HG03064 (cell line): Measurements from ENCODE around the gene LAIR1.
"Not testable (repeated sequence)": the region's sequence is repeated elsewhere in the genome, so short reads cannot be mapped to it uniquely, and the experiment has no call there.

Source experiments
- ATAC-seq: cut with Tn5 transposase; IDR thresholded peaks from one replicate; pipeline ENCODE4 v1.9.1; 2021; ENCODE audit warnings: low read depth; ENCODE audit not compliant: unreplicated experiment

LAIR1 gene

DNA sequence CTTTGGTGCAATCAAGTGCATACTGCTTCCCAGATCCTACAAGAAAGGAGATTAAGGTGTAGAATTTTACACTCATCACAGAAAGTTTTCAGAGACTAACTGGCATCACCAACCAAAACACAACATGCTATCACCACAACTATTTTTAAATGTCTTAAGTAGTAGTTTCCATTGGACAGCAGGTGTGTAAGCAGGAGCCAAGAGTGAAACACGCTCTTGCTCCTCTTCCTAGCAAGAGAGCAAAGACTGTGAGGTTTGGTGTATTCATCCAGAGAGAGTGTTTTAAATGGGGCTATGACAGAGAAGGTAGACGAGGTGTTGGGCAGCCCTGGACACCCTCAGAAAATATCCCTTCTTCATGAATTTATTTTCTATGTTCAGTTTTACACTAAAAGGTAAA is 13.3 kb downstream of the LAIR1 start:
- no peak for ATAC-seq

DNA sequence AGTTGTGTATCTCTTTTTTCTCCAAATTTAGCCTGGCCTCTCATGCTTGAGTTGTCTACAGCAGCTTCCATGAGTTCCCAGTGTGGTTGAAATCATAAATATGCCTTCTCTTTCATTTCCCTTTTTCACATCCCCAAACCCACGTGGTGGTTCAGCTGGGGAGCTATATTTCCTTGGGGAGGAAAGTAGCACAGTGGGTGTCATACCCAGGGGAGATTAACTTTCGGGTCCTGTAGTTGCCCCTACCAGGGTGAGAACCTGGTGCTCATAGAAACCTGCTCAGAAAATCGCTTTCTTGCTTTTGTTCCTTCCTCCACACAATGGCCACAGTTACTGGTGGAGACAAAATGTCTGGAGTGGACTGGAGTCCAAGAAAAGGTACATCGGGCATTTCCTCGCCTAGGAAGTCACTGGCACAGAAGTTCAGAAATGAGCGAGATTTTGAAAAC is 18.8 kb downstream of the LAIR1 start:
- no peak for ATAC-seq

DNA sequence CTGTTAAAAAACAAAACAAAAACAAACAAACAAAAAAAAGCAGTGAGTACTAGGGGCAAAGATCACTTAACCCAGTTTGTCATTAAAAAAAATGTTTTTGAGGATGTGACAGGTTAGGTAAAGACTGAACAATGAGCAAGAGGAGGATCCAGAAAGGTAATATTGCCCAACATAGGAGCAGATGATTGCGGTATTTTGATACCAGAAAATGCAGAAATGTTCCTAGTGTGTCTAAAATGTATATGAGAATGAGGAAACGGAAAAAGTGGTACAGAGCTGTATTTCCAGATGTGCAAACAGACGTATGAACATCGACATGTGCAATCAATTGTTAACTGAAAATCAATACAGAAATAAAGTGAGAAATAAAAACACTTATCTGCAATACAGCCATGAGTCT is 20.9 kb downstream of the LAIR1 start:
- no peak for ATAC-seq

DNA sequence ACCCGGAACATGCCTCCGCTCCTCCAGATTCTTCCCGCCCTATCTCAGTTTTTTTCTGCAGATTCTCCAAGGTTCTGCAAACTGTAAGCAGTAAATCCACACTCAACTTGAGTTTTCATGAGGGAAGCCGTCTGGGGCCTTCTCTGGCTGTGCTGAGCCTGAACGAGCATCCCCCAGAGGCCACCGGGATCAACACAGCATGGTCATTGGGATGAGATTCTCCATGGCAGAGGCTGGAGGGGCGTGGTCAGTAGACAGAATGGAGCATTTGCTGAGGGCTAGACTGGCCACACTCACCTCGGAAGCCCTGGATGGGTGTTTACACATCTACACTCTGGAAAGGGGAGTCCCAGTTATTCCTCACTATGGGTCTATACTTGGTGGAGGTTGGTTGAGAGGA is 23.4 kb downstream of the LAIR1 start:
- ATAC-seq = no peak

DNA sequence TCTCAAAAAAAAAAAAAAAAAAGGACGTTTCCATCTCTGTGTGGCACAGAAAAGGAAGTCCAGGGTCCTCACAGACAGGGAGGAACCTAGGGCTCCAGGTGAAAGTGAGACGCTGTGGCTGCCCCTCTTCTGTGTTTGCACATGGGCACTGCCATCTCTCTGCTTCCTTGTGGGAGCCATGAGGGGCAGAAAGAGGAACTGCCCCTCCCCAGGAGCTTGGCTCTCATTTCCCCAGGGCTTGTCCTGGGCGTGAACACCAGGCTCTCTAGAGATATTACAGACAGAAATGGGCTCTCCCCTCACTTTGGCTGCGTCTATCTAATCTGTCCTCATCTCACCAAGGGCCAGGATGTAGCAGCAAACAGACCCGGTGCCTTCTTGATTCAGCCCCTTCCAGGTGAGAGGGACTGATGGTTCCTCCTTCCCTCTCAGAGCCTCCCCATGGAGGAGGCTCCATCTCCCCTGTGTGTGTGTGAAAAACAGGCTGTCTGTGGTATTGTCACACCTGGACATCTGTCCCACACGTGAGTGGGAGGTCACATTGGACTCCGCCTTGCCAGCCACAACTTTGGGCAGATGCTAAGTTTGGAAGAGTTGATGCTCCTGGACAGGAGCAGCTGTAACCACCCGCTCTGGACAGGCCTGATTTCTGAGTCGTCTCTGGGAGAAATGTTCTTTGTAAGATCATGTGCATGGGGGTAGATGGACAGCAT is 24.9 kb downstream of the LAIR1 start:
- no peak for ATAC-seq

DNA sequence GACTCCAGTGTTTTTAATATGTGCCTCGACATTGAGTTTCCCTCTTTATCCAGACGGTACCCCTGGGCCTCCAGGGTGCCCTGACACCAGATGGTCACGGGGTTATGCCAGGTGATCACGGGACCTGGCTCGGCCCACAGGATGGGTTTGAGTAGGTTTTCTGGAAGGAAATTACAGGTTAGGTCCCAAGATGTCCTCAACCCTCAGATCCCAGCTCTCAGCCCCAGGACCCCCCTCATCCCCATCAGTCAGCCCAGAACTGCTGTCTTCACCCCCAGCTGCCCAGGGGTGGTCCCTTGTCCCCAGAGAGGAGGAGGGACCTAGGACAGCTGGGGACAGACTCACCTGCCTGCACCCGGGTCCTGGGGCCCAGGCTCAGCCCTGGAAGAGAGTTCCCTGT is 26.2 kb downstream of the LAIR1 start:
- no peak for ATAC-seq

DNA sequence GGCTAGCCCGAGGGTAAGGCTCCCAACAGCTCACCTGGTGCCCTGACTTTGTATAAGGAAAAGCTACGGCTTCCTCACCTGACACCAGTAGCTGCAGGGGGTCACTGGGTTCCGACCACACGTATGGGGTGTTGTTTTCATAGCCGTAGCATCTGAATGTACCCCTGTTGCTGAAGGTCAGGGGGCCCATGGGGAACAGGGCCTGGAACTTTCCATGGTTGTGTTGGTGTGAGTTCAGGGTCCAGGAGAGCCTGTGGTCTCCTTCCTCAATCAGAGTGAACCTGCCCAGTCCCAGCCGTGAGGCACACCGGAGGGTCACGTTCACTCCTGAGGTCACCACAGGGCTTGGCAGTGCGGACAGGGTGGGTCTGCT is 26.9 kb downstream of the LAIR1 start:
- no peak for ATAC-seq

DNA sequence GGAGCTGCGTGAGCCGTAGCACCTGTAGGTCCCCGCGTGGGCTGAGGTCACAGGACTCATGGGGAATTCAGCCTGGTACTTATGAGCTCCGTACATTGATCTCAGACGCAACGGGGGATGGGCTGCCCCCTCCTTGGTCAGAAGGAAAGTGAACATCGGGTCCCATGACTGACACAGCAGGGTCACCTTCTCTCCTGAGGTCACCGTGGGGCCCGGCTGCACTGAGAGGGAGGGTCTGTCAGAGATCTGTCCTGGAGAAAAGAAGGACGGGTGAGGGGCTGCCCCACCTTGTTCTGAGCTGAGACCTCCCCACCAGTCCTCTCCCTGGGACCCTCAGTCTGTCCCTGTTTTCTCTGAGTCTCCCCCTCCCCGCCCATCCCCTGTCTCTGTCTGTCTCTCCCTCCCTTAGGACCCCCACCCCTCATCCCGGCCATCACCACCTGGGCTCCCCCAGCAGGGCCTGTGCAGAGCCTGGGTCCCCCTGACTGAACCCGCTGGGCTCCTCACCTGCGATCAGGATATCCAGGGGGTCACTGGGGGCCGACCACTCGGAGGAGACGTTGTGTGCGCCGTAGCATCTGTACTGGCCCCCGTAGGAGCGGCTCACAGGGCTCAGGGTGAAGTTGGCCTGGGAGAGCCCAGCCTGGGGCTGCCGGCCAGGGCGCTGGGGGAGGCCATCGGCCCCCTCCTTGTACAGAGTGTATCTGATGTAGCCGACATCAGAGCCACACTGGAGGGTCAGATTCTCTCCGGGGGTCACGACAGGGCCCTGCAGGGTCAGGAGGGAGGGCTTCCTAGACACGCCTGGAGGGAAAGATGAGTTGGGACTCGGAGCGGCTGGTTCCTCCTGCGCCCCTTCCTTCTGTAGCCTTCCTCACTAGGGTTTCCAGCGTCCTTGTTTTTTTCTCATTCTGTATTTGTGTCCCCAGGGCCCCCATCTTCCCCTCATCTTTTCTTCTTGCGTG is 27.6 kb downstream of the LAIR1 start:
- no peak for ATAC-seq

DNA sequence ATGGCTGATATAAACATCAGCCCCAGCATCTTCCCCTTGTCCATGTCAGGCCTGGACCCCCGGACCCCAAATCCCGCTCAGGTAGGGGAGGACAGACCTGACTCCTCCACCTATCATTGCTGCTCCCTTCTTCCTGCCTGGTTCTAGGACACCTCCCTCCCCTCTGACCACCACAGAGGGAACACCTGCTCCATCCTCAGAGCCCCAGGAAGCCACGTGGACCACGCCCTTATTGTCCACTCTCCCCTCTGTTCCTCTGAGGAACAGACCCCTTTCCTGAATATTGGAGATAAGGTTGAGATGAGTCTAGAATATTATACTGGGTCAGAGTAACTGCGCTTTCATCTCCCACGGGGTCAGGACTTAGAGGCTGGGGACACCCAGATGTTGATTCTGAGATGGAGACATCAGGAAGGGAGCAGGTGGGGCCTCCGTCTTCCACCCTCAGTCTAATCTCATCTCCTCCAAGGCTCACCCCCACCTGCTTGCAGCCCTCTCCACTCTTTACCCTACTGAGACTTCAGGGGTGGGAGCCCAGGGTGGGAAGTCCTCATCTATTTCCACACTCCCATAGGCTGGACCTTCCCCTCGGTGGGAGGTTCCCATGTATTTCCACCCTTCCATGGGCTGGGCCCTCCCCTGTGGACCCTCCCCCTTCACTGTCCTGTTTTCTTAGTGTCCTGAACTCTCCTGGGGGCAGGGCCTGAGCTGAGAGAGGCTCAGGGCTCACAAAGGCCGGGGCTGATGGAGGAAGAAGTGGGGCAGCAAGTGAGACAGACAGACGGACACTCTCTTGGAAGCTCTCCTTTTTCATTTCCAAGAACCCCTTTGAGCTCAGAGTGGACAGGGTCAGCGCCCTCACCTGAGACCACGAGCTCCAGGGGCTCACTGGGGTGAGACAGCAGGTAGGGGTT is 28.5 kb downstream of the LAIR1 start:
- no peak for ATAC-seq

DNA sequence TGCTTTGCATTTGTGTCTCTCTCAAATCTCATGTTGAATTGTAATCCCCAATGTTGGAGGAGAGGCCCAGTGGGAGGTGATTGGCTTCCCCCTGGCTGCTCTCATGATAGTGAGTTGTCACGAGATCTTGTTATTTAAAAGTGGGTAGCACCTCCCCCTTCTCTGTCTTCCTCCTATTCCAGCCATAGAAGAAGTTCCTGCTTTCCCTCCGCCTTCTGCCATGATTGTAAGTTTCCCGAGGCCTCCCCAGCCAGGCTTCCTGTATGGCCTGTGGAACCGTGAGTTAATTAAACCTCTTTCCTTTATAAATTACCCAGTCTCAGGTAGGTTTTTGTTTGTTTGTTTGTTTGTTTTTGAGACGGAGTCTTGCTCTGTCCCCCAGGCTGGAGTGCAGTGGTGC is 29.6 kb downstream of the LAIR1 start:
- ATAC-seq = no peak

DNA sequence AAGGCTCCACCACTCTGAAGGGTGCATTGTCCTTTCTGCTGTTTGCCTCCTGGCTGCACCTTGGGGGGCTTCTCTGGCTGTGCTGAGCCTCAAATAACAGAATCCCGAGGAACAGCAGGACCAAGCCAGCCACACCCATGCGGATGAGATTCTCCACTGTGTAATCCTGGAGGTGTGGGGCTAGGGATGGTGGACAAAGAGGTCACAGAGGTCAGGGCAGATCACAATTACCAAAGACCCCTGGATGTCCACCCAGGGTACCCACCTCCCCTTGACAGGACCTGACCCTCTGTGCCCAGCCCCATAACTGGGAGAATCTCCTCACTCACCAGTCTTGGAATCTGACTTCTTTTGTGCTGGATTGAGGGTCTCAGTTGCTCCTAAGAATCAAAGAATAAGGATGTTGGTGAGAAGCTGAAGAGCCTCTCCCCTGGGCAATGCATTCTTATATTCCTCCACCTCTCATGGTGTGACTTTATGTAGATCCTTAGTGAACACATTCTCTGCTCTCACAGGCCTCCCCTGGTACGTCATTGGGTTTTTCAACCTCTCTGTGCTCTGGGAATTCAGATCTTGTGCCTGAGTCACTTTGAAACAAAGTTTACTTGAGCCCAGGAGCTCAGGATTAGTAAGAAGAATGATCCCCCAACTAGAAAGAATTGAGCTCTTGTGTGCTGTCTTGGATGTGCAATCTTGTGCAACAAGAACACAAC is 31.0 kb downstream of the LAIR1 start:
- ATAC-seq = no peak

DNA sequence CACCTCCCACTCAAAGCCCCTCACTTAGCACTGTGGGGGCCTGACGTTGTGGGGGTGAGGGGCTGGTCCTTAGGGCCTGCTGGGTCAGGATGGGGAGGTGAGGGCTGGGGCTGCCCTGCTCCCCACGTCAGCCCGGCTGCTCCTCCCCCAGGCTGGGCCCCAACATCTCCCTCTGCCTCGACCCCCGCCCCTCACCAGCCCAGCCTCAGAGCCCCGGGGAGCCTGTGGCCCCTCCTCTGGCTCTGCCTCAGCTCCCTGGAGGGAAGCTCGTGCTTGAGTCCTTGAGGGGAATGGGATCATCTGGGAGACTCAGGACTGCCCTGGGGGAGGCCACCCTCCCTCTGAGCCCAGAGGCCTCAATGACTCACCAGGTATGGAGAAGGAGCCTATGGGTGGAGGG is 32.6 kb downstream of the LAIR1 start:
- ATAC-seq = no peak

DNA sequence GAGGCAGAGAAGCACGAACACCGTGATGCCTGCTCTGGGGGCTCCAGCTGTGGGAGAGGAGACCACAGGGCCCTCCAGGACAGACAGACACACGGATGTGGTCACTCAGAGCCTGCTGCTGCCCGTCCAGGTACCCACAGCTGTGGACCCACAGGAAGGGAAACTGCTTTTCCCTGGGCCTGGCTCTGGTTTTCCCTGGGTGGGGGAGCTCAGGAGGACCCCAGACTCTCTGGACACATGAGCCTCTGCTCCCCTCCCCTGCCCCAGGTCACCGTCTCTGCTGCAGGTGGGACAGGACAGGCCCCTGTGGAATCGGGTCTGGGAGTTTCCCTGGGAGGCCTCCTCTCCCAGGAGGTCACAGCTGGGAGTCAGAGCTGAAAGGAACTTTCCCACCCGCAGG is 33.1 kb downstream of the LAIR1 start:
- no peak for ATAC-seq

DNA sequence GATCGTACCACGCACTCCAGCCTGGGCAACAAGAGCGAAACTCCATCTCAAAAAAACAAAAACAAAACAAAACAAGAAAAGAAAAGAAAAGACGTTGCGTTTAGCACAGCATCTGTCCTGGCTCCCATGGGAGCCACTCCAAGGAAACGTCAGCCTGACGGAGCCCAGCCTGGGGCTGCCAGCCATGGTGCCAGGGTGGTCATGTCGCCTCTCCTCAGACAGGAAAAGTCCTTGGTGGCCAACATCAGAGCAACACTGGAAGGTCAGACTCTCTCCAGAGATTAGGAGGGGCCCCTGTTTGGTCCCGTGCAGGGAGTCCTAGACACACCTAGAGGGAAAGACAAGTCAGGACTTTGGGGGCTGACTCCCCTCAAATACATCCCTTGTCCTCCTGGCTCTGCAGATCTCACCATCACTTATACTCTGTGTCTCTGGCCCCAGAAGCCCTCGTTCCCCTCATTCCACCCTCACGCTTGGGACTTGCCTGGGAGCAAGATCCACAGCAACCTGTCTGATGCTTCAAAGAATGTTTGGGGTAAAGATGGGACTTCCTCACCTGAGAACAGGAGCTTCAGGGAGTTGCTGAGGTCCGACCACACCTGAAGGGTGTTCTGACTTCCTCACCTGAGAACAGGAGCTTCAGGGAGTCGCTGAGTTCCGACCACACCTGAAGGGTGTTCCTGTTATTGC is 35.1 kb downstream of the LAIR1 start:
- no peak for ATAC-seq

DNA sequence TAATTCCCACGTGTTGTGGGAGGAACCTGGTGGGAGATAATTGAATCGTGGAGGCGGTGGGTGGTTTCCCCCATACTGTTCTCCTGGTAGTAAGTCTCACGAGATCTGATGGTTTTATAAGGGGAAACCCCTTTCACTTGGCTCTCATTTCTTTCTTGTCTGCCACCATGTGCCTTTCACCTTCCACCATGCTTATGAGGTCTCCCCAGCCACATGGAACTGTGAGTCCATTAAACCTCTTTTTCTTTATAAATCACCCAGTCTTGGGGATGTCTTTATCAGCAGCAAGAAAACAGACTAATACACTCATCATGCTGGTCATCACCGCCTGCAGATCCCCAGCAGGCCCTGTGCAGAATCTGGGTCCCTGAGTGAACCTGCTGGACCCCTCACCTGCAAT is 36.0 kb downstream of the LAIR1 start:
- ATAC-seq = not testable (repeated sequence)

DNA sequence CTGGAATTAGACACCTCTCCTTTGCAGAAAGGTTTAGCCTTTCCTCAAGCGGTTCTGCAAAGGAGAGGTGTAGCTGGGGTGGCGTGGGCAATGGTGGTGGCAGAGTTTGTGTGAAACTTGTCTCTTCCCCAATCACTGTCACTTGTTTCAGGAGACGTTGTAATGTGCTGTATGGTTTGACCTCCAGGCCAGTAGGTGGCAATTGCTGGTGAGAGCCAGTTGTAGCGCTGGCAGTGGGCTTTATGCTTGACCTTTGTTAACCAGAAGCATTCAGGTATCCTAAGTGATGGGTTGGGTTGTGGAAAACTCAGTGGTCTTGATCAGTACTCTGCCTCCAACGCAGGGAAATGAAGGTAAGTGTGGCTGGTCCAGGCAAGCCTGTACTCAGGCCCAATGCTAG is 39.1 kb downstream of the LAIR1 start:
- no peak for ATAC-seq

DNA sequence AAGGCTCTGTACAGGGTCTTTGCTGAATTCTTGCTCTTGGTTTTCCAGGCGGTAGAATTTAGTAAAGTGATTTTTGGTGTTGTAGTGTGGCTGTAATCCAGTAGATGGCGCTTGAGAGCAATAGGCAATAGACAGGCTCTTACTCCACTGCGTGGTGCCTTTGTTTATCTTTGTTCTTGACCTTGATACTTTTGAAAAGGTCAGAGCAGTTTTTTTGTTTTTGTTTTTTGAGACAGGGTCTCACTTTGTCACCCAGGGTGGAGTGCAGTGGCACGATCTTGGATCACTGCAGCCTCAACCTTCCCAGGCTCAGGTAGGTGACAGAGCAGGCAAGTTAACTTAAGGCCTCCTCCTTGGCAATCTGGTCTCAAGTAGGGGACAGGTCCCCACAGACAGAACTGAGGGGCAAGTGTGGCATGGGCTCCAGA is 39.5 kb downstream of the LAIR1 start:
- no peak for ATAC-seq

DNA sequence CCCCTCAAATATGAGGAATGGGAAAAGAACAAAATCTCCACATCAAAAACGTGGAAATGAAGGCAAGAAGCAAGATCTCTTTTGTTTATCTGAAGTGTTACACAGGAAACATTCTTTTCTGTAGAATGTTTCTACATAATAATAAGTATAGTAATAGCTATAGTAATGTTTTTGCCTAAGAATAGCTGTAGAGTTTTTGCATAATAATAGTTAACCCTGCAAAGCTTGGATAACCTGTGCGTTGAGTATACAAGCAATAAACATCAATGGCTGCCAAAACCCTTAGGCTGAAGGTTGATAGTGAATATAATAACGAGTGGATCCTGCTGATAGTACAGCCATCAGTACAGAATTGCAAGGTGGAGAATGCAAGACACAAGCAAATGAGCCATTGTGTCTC is 40.7 kb downstream of the LAIR1 start:
- ATAC-seq = no peak

DNA sequence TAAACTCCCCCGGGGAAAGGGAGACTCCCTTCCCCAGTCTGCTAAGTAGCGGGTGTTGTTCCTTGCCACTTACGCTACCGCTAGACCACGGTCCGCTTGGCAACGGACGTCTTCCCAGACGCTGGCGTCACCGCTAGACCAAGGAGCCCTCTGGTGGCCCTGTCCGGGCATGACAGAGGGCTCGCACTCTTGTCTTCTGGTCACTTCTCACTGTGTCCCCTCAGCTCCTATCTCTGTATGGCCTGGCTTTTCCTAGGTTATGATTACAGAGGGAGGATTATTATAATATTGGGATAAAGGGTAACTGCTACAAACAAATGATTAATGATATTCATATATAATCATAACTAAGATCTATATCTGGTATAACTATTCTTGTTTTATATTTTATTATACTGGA is 41.8 kb downstream of the LAIR1 start:
- ATAC-seq = not testable (repeated sequence)

DNA sequence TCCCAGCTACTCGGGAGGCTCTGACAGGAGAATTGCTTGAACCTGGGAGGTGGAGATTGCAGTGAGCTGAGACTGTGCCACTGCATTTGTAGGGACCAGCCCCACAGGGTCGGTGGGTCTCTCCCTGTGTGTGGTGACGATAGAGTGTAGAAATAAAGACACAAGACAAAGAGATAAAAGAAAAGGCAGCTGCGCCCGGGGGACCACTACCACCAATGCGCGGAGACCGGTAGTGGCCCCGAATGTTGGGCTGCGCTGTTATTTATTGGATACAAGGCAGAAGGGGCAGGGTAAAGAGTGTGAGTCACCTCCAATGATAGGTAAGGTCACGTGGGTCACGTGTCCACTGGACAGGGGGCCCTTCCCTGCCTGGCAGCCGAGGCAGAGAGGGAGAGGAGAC is 42.4 kb downstream of the LAIR1 start:
- not testable (repeated sequence) for ATAC-seq
